ENCODE measurements around the gene C17orf113. TPM values are rescaled to one million over a fixed set of nuclear protein-coding genes. Genes with fewer than 3 reads are reported as not detected.

Gene C17orf113
- total RNA-seq, 1 experiment from 2014 or later, result 0.62 TPM

DNA sequence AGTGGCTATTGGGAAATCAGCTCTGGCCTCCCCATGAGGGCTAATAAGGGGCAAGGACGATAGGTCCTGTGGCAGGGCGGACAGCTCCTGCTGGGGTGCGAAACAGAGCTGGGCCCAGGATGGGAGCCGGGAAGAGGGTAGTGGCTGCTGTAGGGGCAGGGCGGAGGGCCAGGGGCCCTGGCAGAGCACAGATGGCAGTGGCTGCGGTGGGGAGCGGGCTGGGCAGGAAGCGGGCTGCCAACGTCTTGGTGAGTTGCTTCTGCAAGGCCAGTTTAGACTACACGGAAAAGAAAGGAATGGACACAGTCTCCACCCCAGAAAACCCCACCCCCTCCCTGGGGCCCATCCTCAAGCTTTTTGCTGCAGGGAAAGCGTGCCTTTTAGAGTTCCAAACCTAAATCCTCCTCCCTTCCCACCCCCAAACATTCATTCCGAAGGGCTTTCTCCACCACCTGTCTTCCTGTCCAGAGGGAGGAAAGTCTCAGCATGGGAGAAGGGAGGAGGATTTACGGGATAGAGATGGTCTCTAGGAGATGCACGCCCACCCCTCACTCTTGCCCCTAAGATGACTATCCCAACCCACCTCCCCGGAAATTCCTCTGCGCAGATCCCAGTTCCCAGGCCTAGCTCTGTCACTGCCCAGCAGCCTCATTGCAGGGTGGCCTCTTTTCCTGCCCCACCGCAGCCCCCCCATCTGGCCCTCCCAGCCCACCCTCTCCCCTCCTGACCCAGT lies 23.4 kb downstream of the C17orf113 start:
- H3K9me3 ChIP-seq (ENCODE audit: low read length), result no peaks in the 10 kb centered on the region
- POLR2A ChIA-PET (ENCODE audit: unreplicated experiment), result no interaction called here
- no TSS peak for BruUV-seq (replicated peaks)
- no peaks in the 10 kb centered on the region for H3F3A ChIP-seq (ENCODE audit: low read length, unreplicated experiment)
- CTCF ChIA-PET, result interaction anchor here (0.6 kb wide), 1 partner anchor 500 kb away, joined by 9 read pairs; no protein-coding TSS in a partner anchor
- H3K4me3 ChIP-seq (ENCODE audit: low read length), result no peak overlapping the region
- peaks cover 12% of the 10 kb centered on the region; the same call in 1 of the 2 replicates for H3K4me1 ChIP-seq (ENCODE audit: insufficient read depth, low read length)
- no peak overlapping the region for H3K27ac ChIP-seq (ENCODE audit: low read length)
- DNase-seq (no peak), ATAC-seq (no peak)
- no peaks in the 10 kb centered on the region for H4K20me1 ChIP-seq (ENCODE audit: low read length)
- no peaks in the 10 kb centered on the region for H3K9me2 ChIP-seq (replicated peaks; ENCODE audit: low read length)
- H3K9ac ChIP-seq (ENCODE audit: low read length), result no peak overlapping the region
- intact Hi-C loops (cut with micrococcal nuclease), result no loop called here
- no peak overlapping the region for H2AFZ ChIP-seq (ENCODE audit: low read length)
- no peaks in the 10 kb centered on the region for H3K79me2 ChIP-seq (ENCODE audit: low read length)
- no peak overlapping the region for H3K4me2 ChIP-seq (ENCODE audit: low read length)
- no peaks in the 10 kb centered on the region for H3K36me3 ChIP-seq (ENCODE audit: low read depth, low read length)
- no peak for TF ChIP-seq EZH2phosphoT487 (IDR thresholded peaks at IDR 0.05; ENCODE audit: borderline replicate concordance, low read length)
- TF ChIP-seq, protein P1, sequence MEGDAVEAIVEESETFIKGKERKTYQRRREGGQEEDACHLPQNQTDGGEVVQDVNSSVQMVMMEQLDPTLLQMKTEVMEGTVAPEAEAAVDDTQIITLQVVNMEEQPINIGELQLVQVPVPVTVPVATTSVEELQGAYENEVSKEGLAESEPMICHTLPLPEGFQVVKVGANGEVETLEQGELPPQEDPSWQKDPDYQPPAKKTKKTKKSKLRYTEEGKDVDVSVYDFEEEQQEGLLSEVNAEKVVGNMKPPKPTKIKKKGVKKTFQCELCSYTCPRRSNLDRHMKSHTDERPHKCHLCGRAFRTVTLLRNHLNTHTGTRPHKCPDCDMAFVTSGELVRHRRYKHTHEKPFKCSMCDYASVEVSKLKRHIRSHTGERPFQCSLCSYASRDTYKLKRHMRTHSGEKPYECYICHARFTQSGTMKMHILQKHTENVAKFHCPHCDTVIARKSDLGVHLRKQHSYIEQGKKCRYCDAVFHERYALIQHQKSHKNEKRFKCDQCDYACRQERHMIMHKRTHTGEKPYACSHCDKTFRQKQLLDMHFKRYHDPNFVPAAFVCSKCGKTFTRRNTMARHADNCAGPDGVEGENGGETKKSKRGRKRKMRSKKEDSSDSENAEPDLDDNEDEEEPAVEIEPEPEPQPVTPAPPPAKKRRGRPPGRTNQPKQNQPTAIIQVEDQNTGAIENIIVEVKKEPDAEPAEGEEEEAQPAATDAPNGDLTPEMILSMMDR (conservative IDR thresholded peaks at IDR 0.05; ENCODE audit: low read depth, low read length), result no peak
- TF ChIP-seq EZH2 (IDR thresholded peaks at IDR 0.05; ENCODE audit: low read length, unreplicated experiment), result no peak
- no peaks in the 10 kb centered on the region for H3K27me3 ChIP-seq (ENCODE audit: low read length)

DNA sequence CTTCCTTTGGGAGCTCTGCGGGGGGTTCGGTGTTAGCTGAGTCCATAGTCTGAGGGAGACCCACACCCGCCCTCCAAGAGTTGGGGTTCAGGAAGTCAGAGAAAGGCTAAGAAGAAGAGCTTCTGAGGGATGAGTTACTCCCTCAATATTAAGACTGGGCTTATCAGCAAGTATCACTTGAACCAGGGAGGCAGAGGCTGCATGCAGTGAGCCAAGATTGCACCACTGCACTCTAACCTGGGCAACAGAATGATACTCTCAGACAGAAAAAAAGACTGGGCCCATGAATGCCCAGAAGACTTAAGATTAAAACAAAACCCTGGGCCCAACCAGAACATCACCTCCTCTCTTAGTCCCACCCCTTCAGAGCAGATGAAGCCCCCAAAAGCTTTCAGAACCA lies 24.5 kb downstream of the C17orf113 start:
- no peak overlapping the region for H3K27ac ChIP-seq (ENCODE audit: low read length)
- H3K36me3 ChIP-seq (ENCODE audit: low read depth, low read length), result no peaks in the 10 kb centered on the region
- no peak overlapping the region for H2AFZ ChIP-seq (ENCODE audit: low read length)
- H4K20me1 ChIP-seq (ENCODE audit: low read length), result no peaks in the 10 kb centered on the region
- peaks cover 14% of the 10 kb centered on the region for H3K4me1 ChIP-seq (ENCODE audit: insufficient read depth, low read length)
- H3K79me2 ChIP-seq (ENCODE audit: low read length), result peaks cover 8% of the 10 kb centered on the region
- no peaks in the 10 kb centered on the region for H3K9me2 ChIP-seq (replicated peaks; ENCODE audit: low read length)
- no peak overlapping the region for H3K9ac ChIP-seq (ENCODE audit: low read length)
- no peak overlapping the region for H3K4me2 ChIP-seq (ENCODE audit: low read length)
- intact Hi-C loops (cut with micrococcal nuclease), result no loop called here
- no TSS peak for BruUV-seq (replicated peaks)
- CTCF ChIA-PET, result no interaction called here
- POLR2A ChIA-PET (ENCODE audit: unreplicated experiment), result no interaction called here
- no peak overlapping the region for H3K4me3 ChIP-seq (ENCODE audit: low read length)
- ATAC-seq (no peak), DNase-seq (no peak)
- TF ChIP-seq EZH2phosphoT487 (IDR thresholded peaks at IDR 0.05; ENCODE audit: borderline replicate concordance, low read length), result no peak
- TF ChIP-seq, protein P1 (conservative IDR thresholded peaks at IDR 0.05; ENCODE audit: low read depth, low read length), result no peak
- no peaks in the 10 kb centered on the region for H3F3A ChIP-seq (ENCODE audit: low read length, unreplicated experiment)
- no peaks in the 10 kb centered on the region for H3K9me3 ChIP-seq (ENCODE audit: low read length)
- H3K27me3 ChIP-seq (ENCODE audit: low read length), result no peaks in the 10 kb centered on the region

GRCh38 chr17:42025191-42025579 lies 25.2 kb downstream of the C17orf113 start:
- H4K20me1 ChIP-seq (ENCODE audit: low read length), result no peaks in the 10 kb centered on the region
- no peak overlapping the region for H3K4me3 ChIP-seq (ENCODE audit: low read length)
- BruUV-seq (replicated peaks), result no TSS peak
- H3K4me1 ChIP-seq (ENCODE audit: insufficient read depth, low read length), result peaks cover 16% of the 10 kb centered on the region
- intact Hi-C loops (cut with micrococcal nuclease), result no loop called here
- ATAC-seq (no peak), DNase-seq (no peak)
- no peaks in the 10 kb centered on the region for H3K36me3 ChIP-seq (ENCODE audit: low read depth, low read length)
- CTCF ChIA-PET, result interaction anchor here (0.5 to 0.6 kb wide), 3 partner anchors 8 to 505 kb away, joined by 3 to 6 read pairs (median 5); no protein-coding TSS in a partner anchor
- H3F3A ChIP-seq (ENCODE audit: low read length, unreplicated experiment), result no peaks in the 10 kb centered on the region
- TF ChIP-seq, protein P1 (conservative IDR thresholded peaks at IDR 0.05; ENCODE audit: low read depth, low read length), result peak; percentile 24; the same call in 1 of the 2 replicates
- no peak for TF ChIP-seq EZH2phosphoT487 (IDR thresholded peaks at IDR 0.05; ENCODE audit: borderline replicate concordance, low read length)
- H3K27ac ChIP-seq (ENCODE audit: low read length), result no peak overlapping the region
- no peak overlapping the region for H2AFZ ChIP-seq (ENCODE audit: low read length)
- peaks cover 15% of the 10 kb centered on the region for H3K79me2 ChIP-seq (ENCODE audit: low read length)
- POLR2A ChIA-PET (ENCODE audit: unreplicated experiment), result no interaction called here
- no peaks in the 10 kb centered on the region for H3K27me3 ChIP-seq (ENCODE audit: low read length)
- H3K9me3 ChIP-seq (ENCODE audit: low read length), result no peaks in the 10 kb centered on the region
- H3K9me2 ChIP-seq (replicated peaks; ENCODE audit: low read length), result no peaks in the 10 kb centered on the region
- H3K4me2 ChIP-seq (ENCODE audit: low read length), result no peak overlapping the region
- no peak overlapping the region for H3K9ac ChIP-seq (ENCODE audit: low read length)
